ENCODE measurements around the gene PSMC5. TPM values are rescaled to one million over a fixed set of nuclear protein-coding genes. Genes with fewer than 3 reads are reported as not detected.
"Not testable (repeated sequence)": the region's sequence is repeated elsewhere in the genome, so short reads cannot be mapped to it uniquely, and the experiment has no call there.

PSMC5 gene
- polyA plus RNA-seq, 1 donor: 96.2 TPM

- no peak for DNase-seq
These were observed 13.5 kb downstream of the PSMC5 start for GRCh38 chr17:63840591-63841349.

GRCh38 chr17:63841350-63842172 is 14.3 kb downstream of the PSMC5 start:
- no peak for DNase-seq

- DNase-seq: no peak
These were observed 14.9 kb downstream of the PSMC5 start for GRCh38 chr17:63842173-63842539.

GRCh38 chr17:63842540-63843386 is 15.5 kb downstream of the PSMC5 start, which contains the start of gene SMARCD2:
Gene SMARCD2 (minus strand): TSS chr17:63842685. CDS start chr17:63842674, 11 bp downstream.
- DNase-seq: peak; percentile 96

GRCh38 chr17:63843387-63843888 is 16.2 kb downstream of the PSMC5 start:
- DNase-seq: not testable (repeated sequence)

GRCh38 chr17:63843910-63844677 is 16.9 kb downstream of the PSMC5 start:
- no peak for DNase-seq

- DNase-seq: no peak
These were observed 18.3 kb downstream of the PSMC5 start for GRCh38 chr17:63845509-63845908.

- no peak for DNase-seq
These were observed 20.5 kb downstream of the PSMC5 start for GRCh38 chr17:63847525-63848249.

- peak; percentile 90 for DNase-seq
These were observed 21.8 kb downstream of the PSMC5 start for GRCh38 chr17:63848834-63849689.

GRCh38 chr17:63850401-63850800 is 23.2 kb downstream of the PSMC5 start:
- DNase-seq: no peak

GRCh38 chr17:63853260-63853659 is 26.0 kb downstream of the PSMC5 start:
- DNase-seq: no peak

- no peak for DNase-seq
These were observed 27.5 kb downstream of the PSMC5 start for GRCh38 chr17:63854709-63855108.

GRCh38 chr17:63855185-63855584 is 28.0 kb downstream of the PSMC5 start:
- no peak for DNase-seq

- DNase-seq: not testable (repeated sequence)
These were observed 29.2 kb downstream of the PSMC5 start for GRCh38 chr17:63856425-63856824.

- DNase-seq: no peak
These were observed 32.0 kb downstream of the PSMC5 start for GRCh38 chr17:63859257-63859656.

- not testable (repeated sequence) for DNase-seq
These were observed 39.4 kb downstream of the PSMC5 start for GRCh38 chr17:63866625-63867024.

GRCh38 chr17:63869491-63870291 is 42.5 kb downstream of the PSMC5 start:
- DNase-seq: not testable (repeated sequence)

GRCh38 chr17:63870292-63870665 is 43.0 kb downstream of the PSMC5 start:
- not testable (repeated sequence) for DNase-seq

Measured in hindlimb muscle (tissue), 1 donor.